SK-N-SH (cell line): Measurements from ENCODE around the gene SOCS2. TPM values are rescaled to one million over a fixed set of nuclear protein-coding genes. Genes with fewer than 3 reads are reported as not detected.

ENCODE experiments used
- CTCF ChIA-PET: fragments of 300-600, 350-600 bp; formaldehyde crosslinking; extraction: SDS; loops from one replicate; lab custom pipeline; 2021; lab: Yijun Ruan, JAX
- POLR2A ChIA-PET: fragments of 350-600 bp; sonication (Branson Sonifier 250); formaldehyde crosslinking; extraction: SDS; loops from one replicate; lab custom pipeline; 2020; ENCODE audit warnings: antibody characterized with exemption, inconsistent platforms; lab: Yijun Ruan, JAX
- DNase-seq: peaks from one replicate; pipeline ENCODE4 v3.0.0; 2012
- H2AFZ ChIP-seq: fragments of 200-600 bp; sonication (generic); 2 replicates; pipeline ENCODE4 v1.8.1; 2016; ENCODE audit warnings: antibody characterized with exemption, mild to moderate bottlenecking, low read depth
- H3F3A ChIP-seq: fragments of 200-600 bp; sonication (generic); replicated peaks from 2 replicates; pipeline ENCODE3; 2016; ENCODE audit warnings: antibody characterized with exemption, mild to moderate bottlenecking; ENCODE audit not compliant: insufficient read depth
- H3K27ac ChIP-seq, 2 experiments: fragments of 200-500 bp in 1 of 2; fragments of 200-600 bp in 1 of 2; sonication (Bioruptor generic) in 1 of 2; sonication (generic), shearing (Covaris generic) in 1 of 2; 2 replicates each; pipeline versions ENCODE4 v1.5.1 to v1.6.1; 2014 to 2016; ENCODE audit warnings: low read depth in 2 of 2, inconsistent platforms in 1 of 2, low read length in 1 of 2, mild to moderate bottlenecking in 1 of 2, mixed read lengths in 1 of 2
- H3K27me3 ChIP-seq: fragments of 200-600 bp; sonication (generic), shearing (Covaris generic); 2 replicates; pipeline ENCODE4 v1.6.1; 2016; ENCODE audit warnings: mixed run types; ENCODE audit not compliant: insufficient read depth
- H3K36me3 ChIP-seq, 2 experiments: fragments of 200-500 bp in 1 of 2; fragments of 200-600 bp in 1 of 2; sonication (Bioruptor generic) in 1 of 2; sonication (generic) in 1 of 2; replicated peaks in 1 of 2; 2 replicates each; pipeline versions ENCODE3 to v1.5.1; 2014 to 2016; ENCODE audit warnings: low read length in 1 of 2, mild to moderate bottlenecking in 1 of 2; ENCODE audit not compliant: insufficient read depth in 2 of 2, control insufficient read depth in 1 of 2
- H3K4me1 ChIP-seq, 2 experiments: fragments of 200-500 bp in 1 of 2; fragments of 200-600 bp in 1 of 2; sonication (Bioruptor generic) in 1 of 2; sonication (generic), shearing (Covaris generic) in 1 of 2; 2 replicates each; pipeline versions ENCODE4 v1.5.1 to v1.6.1; 2014 to 2016; ENCODE audit warnings: low read depth in 1 of 2, low read length in 1 of 2, mixed run types in 1 of 2; ENCODE audit not compliant: insufficient read depth in 2 of 2, control insufficient read depth in 1 of 2
- H3K4me2 ChIP-seq: fragments of 200-600 bp; sonication (generic), shearing (Covaris generic); 2 replicates; pipeline ENCODE4 v1.6.1; 2017; ENCODE audit warnings: mixed run types
- H3K4me3 ChIP-seq, 2 experiments: fragments of 200-500 bp in 1 of 2; fragments of 200-600 bp in 1 of 2; sonication (Bioruptor generic) in 1 of 2; sonication (generic), shearing (Covaris generic) in 1 of 2; 2 replicates each; pipeline versions ENCODE4 v1.5.1 to v1.8.1; 2014 to 2016; ENCODE audit warnings: low read depth in 2 of 2, inconsistent platforms in 1 of 2, low read length in 1 of 2, mild to moderate bottlenecking in 1 of 2, mixed read lengths in 1 of 2, moderate library complexity in 1 of 2
- H3K79me2 ChIP-seq: fragments of 200-600 bp; sonication (generic); 2 replicates; pipeline ENCODE4 v1.8.1; 2017; ENCODE audit warnings: mild to moderate bottlenecking; ENCODE audit not compliant: insufficient read depth
- H3K9ac ChIP-seq: fragments of 200-600 bp; sonication (generic); 2 replicates; pipeline ENCODE4 v1.6.1; 2017; ENCODE audit warnings: mixed run types
- H3K9me2 ChIP-seq: fragments of 200-600 bp; sonication (generic); 2 replicates; pipeline ENCODE4 v1.6.1; 2017; ENCODE audit warnings: mixed run types
- H3K9me3 ChIP-seq: fragments of 200-600 bp; sonication (generic); 2 replicates; pipeline ENCODE4 v1.6.1; 2017; ENCODE audit warnings: mixed run types, mild to moderate bottlenecking, moderate library complexity
- H4K20me1 ChIP-seq: fragments of 200-600 bp; sonication (generic); 2 replicates; pipeline ENCODE4 v1.6.1; 2017; ENCODE audit warnings: mild to moderate bottlenecking, mixed run types; ENCODE audit not compliant: insufficient read depth
- EZH2phosphoT487 ChIP-seq: fragments of 200-600 bp; sonication (generic); IDR thresholded peaks from 2 replicates; pipeline ENCODE4 v1.6.1; 2017; ENCODE audit warnings: low read depth, mixed run types, mild to moderate bottlenecking, antibody characterized with exemption, moderate library complexity, borderline replicate concordance
- JUND ChIP-seq: IDR thresholded peaks from 2 replicates; pipeline ENCODE4 v1.4.0; 2012
- NFIC ChIP-seq: IDR thresholded peaks from 2 replicates; pipeline ENCODE4 v1.4.0; 2012; ENCODE audit warnings: borderline replicate concordance
- NRF1 ChIP-seq: IDR thresholded peaks from 2 replicates; pipeline ENCODE4 v1.6.1; 2012; ENCODE audit warnings: low read depth, mild to moderate bottlenecking, low read length
- PBX3 ChIP-seq: IDR thresholded peaks from 2 replicates; pipeline ENCODE4; 2012
- REST ChIP-seq: IDR thresholded peaks from 2 replicates; pipeline ENCODE4 v1.6.1; 2012; ENCODE audit warnings: mild to moderate bottlenecking, low read depth, low read length, moderate library complexity
- SIN3A ChIP-seq: IDR thresholded peaks from 2 replicates; pipeline ENCODE4 v1.6.1; 2012; ENCODE audit warnings: low read depth, mild to moderate bottlenecking, low read length, moderate library complexity, borderline replicate concordance
- TCF12 ChIP-seq: IDR thresholded peaks from 2 replicates; pipeline ENCODE4 v1.4.0; 2012
- TEAD4 ChIP-seq: IDR thresholded peaks from 2 replicates; pipeline ENCODE4 v1.4.0; 2012; ENCODE audit warnings: mild to moderate bottlenecking, borderline replicate concordance; ENCODE audit not compliant: insufficient read depth
- USF2 ChIP-seq: fragments of 150-350 bp; IDR thresholded peaks from 2 replicates; pipeline ENCODE4 v1.6.1; 2017; ENCODE audit warnings: antibody characterized with exemption, low read length, low read depth, borderline replicate concordance
- ZBTB33 ChIP-seq: IDR thresholded peaks from 2 replicates; pipeline ENCODE4 v1.4.0; 2012; ENCODE audit warnings: low read depth, borderline replicate concordance
- WGBS: methylation state at CpG from one replicate; pipeline ENCODE4 v1.1.6; 2017; ENCODE audit warnings: low lambda C conversion rate; 5-methylcytosine and 5-hydroxymethylcytosine counted together
- polyA plus RNA-seq, 3 experiments: library from polyadenylated mRNA; depleted of rRNA; stranded (reverse); fragments of >200 nt; gene quantifications; 2 replicates each; pipeline ENCODE4 v1.2.3, GENCODE V29; 2012

SOCS2 gene
- polyA plus RNA-seq, 1 of the 3 experiments (the other 2 are of a cell fraction), result 24.1 TPM

GRCh38 chr12:93618891-93619410, 46.5 kb downstream of the SOCS2 start (continued):
- TF ChIP-seq ZBTB33, result no peak
- no peak for TF ChIP-seq USF2
- no peak for TF ChIP-seq SIN3A
- TF ChIP-seq NRF1, result no peak

GRCh38 chr12:93621986-93622385, 49.5 kb downstream of the SOCS2 start:
- H3K9me3 ChIP-seq, result no peaks in the 10 kb centered on the region
- no peaks in the 10 kb centered on the region for H3K36me3 ChIP-seq
- DNase-seq, result no peak
- H3K27me3 ChIP-seq, result no peaks in the 10 kb centered on the region
- WGBS, result 90% methylated on average over 2 of the region's 2 CpGs
- no peaks in the 10 kb centered on the region for H4K20me1 ChIP-seq
- H3F3A ChIP-seq, result peaks cover 26% of the 10 kb centered on the region
- TF ChIP-seq EZH2phosphoT487 (no peak), TEAD4 (peak; percentile 30; the same call in 1 of the 2 replicates), TCF12 (peak; percentile 59), PBX3 (peak; percentile 48), JUND (peak; percentile 29), REST (no peak), NFIC (peak; percentile 67; the same call in 1 of the 2 replicates)
- ChIA-PET POLR2A (no interaction called here), CTCF (interaction anchor here (1.4 kb wide), 1 partner anchor 9 kb away, joined by 3 read pairs; no protein-coding TSS in a partner anchor)
- no peak overlapping the region for H2AFZ ChIP-seq
- H3K4me2 ChIP-seq, result 0 out of 2 replicates have a peak overlapping the region, but pooled peaks have one; percentile 31
- no peak overlapping the region for H3K4me3 ChIP-seq
- H3K4me1 ChIP-seq, result peaks cover 0 to 20% of the 10 kb centered on the region in 2 experiments; a peak in 2 of 4 replicates
- H3K79me2 ChIP-seq, result no peaks in the 10 kb centered on the region
- no peak overlapping the region for H3K9ac ChIP-seq
- no peaks in the 10 kb centered on the region for H3K9me2 ChIP-seq
- H3K27ac ChIP-seq, result peak overlapping the region in 1 of 2 experiments; percentile 68; a peak in 2 of 4 replicates
